HEK293 (cell line): ENCODE results near the gene TBX10.
A peak's percentile ranks its signal among the peaks of the same experiment; 100 is the strongest.

Source experiments
- BCL11B ChIP-seq: fragments of 450-650 bp; formaldehyde crosslinking; IDR thresholded peaks from 2 replicates; pipeline ENCODE4 v1.5.1; 2016; ENCODE audit warnings: low read depth, missing biosample characterization, missing genetic modification characterization
- KLF1 ChIP-seq: fragments of 450-650 bp; formaldehyde crosslinking; IDR thresholded peaks from 2 replicates; pipeline ENCODE4 v1.5.1; 2016; ENCODE audit warnings: missing biosample characterization, missing genetic modification characterization
- KLF10 ChIP-seq: fragments of 450-650 bp; IDR thresholded peaks from 2 replicates; pipeline ENCODE4 v1.5.1; 2018; ENCODE audit warnings: missing biosample characterization, mild to moderate bottlenecking, missing genetic modification characterization
- KLF16 ChIP-seq: fragments of 450-650 bp; formaldehyde crosslinking; IDR thresholded peaks from 2 replicates; pipeline ENCODE4 v1.5.1; 2017; ENCODE audit warnings: missing biosample characterization, missing genetic modification characterization
- KLF17 ChIP-seq: fragments of 450-650 bp; formaldehyde crosslinking; IDR thresholded peaks from 2 replicates; pipeline ENCODE4 v1.5.1; 2016; ENCODE audit warnings: missing biosample characterization, missing genetic modification characterization
- KLF9 ChIP-seq: fragments of 450-650 bp; formaldehyde crosslinking; IDR thresholded peaks from 2 replicates; pipeline ENCODE4 v1.5.1; 2016; ENCODE audit warnings: missing biosample characterization, missing genetic modification characterization, low read depth
- MZF1 ChIP-seq: fragments of 450-650 bp; formaldehyde crosslinking; IDR thresholded peaks from 2 replicates; pipeline ENCODE4 v1.5.1; 2017; ENCODE audit warnings: missing biosample characterization, missing genetic modification characterization, borderline replicate concordance
- PRDM4 ChIP-seq: fragments of 450-650 bp; formaldehyde crosslinking; IDR thresholded peaks from 2 replicates; pipeline ENCODE4 v1.5.1; 2017; ENCODE audit warnings: missing biosample characterization, missing genetic modification characterization
- PRDM6 ChIP-seq: fragments of 450-650 bp; formaldehyde crosslinking; IDR thresholded peaks from 2 replicates; pipeline ENCODE4 v1.5.1; 2017; ENCODE audit warnings: missing biosample characterization, missing genetic modification characterization
- SP2 ChIP-seq: fragments of 450-650 bp; formaldehyde crosslinking; IDR thresholded peaks from 2 replicates; pipeline ENCODE4 v1.5.1; 2016; ENCODE audit warnings: missing biosample characterization, missing genetic modification characterization
- SP7 ChIP-seq: fragments of 450-650 bp; formaldehyde crosslinking; IDR thresholded peaks from 2 replicates; pipeline ENCODE4 v1.5.1; 2016; ENCODE audit warnings: missing biosample characterization, missing genetic modification characterization
- ZBTB10 ChIP-seq: fragments of 450-650 bp; formaldehyde crosslinking; IDR thresholded peaks from 2 replicates; pipeline ENCODE4 v1.5.1; 2016; ENCODE audit warnings: missing biosample characterization, missing genetic modification characterization
- ZBTB26 ChIP-seq: fragments of 450-650 bp; formaldehyde crosslinking; optimal IDR thresholded peaks from 2 replicates; pipeline ENCODE3; 2016; ENCODE audit warnings: missing biosample characterization, mild to moderate bottlenecking, missing genetic modification characterization
- ZBTB48 ChIP-seq: fragments of 450-650 bp; formaldehyde crosslinking; IDR thresholded peaks from 2 replicates; pipeline ENCODE4 v1.5.1; 2016; ENCODE audit warnings: missing biosample characterization, missing genetic modification characterization
- ZFP37 ChIP-seq: fragments of 450-650 bp; formaldehyde crosslinking; IDR thresholded peaks from 2 replicates; pipeline ENCODE4 v1.5.1; 2016; ENCODE audit warnings: missing biosample characterization, missing genetic modification characterization
- ZFP41 ChIP-seq: fragments of 450-650 bp; formaldehyde crosslinking; IDR thresholded peaks from 2 replicates; pipeline ENCODE4 v1.5.1; 2016; ENCODE audit warnings: missing biosample characterization, missing genetic modification characterization, borderline replicate concordance
- ZNF10 ChIP-seq: fragments of 450-650 bp; formaldehyde crosslinking; IDR thresholded peaks from 2 replicates; pipeline ENCODE4 v1.5.1; 2017; ENCODE audit warnings: missing biosample characterization, missing genetic modification characterization
- ZNF157 ChIP-seq: fragments of 450-650 bp; formaldehyde crosslinking; IDR thresholded peaks from 2 replicates; pipeline ENCODE4 v1.5.1; 2016; ENCODE audit warnings: missing biosample characterization, missing genetic modification characterization
- ZNF19 ChIP-seq: fragments of 450-650 bp; formaldehyde crosslinking; IDR thresholded peaks from 2 replicates; pipeline ENCODE4; 2016; ENCODE audit warnings: missing biosample characterization, missing genetic modification characterization, low read depth
- ZNF2 ChIP-seq: fragments of 450-650 bp; formaldehyde crosslinking; IDR thresholded peaks from 2 replicates; pipeline ENCODE4 v1.5.1; 2016; ENCODE audit warnings: missing biosample characterization, missing genetic modification characterization
- ZNF335 ChIP-seq: fragments of 450-650 bp; formaldehyde crosslinking; conservative IDR thresholded peaks from 2 replicates; pipeline ENCODE4 v1.5.1; 2016; ENCODE audit warnings: missing biosample characterization, missing genetic modification characterization
- ZNF354C ChIP-seq: fragments of 450-650 bp; formaldehyde crosslinking; IDR thresholded peaks from 2 replicates; pipeline ENCODE4 v1.5.1; 2016; ENCODE audit warnings: missing biosample characterization, missing genetic modification characterization, low read depth, borderline replicate concordance
- ZNF391 ChIP-seq: fragments of 450-650 bp; formaldehyde crosslinking; IDR thresholded peaks from 2 replicates; pipeline ENCODE4 v1.5.1; 2016; ENCODE audit warnings: low read depth, missing biosample characterization, missing genetic modification characterization, borderline replicate concordance
- ZNF449 ChIP-seq: fragments of 450-650 bp; formaldehyde crosslinking; IDR thresholded peaks from 2 replicates; pipeline ENCODE4 v1.5.1; 2017; ENCODE audit warnings: missing biosample characterization, mild to moderate bottlenecking, missing genetic modification characterization, moderate library complexity
- ZNF544 ChIP-seq: fragments of 450-650 bp; formaldehyde crosslinking; IDR thresholded peaks from 2 replicates; pipeline ENCODE4 v1.5.0; 2017; ENCODE audit warnings: missing biosample characterization, missing genetic modification characterization
- ZNF548 ChIP-seq: fragments of 450-650 bp; formaldehyde crosslinking; IDR thresholded peaks from 2 replicates; pipeline ENCODE4 v1.5.1; 2016; ENCODE audit warnings: missing biosample characterization, missing genetic modification characterization
- ZNF555 ChIP-seq: fragments of 450-650 bp; formaldehyde crosslinking; conservative IDR thresholded peaks from 2 replicates; pipeline ENCODE4 v1.5.1; 2017; ENCODE audit warnings: missing biosample characterization, mild to moderate bottlenecking, missing genetic modification characterization, inconsistent platforms
- ZNF660 ChIP-seq: fragments of 450-650 bp; IDR thresholded peaks from 2 replicates; pipeline ENCODE4 v1.5.1; 2018; ENCODE audit warnings: missing biosample characterization, mild to moderate bottlenecking, missing genetic modification characterization
- ZNF777 ChIP-seq: fragments of 450-650 bp; formaldehyde crosslinking; IDR thresholded peaks from 2 replicates; pipeline ENCODE4 v1.5.1; 2017; ENCODE audit warnings: missing biosample characterization, missing genetic modification characterization, borderline replicate concordance

Gene TBX10

GRCh38 chr11:67630228-67630942 lies 9.2 kb downstream of the TBX10 start (continued):
- TF ChIP-seq PRDM4 (tag by site-specific recombination): no peak
- peak; percentile 71 for TF ChIP-seq ZBTB10 (tag by site-specific recombination)
- TF ChIP-seq ZNF2 (tag by site-specific recombination): peak; percentile 55; the same call in 1 of the 2 replicates
- 0 out of 2 replicates have a peak, but pooled peaks have one; percentile 29 for TF ChIP-seq ZNF777 (tag by site-specific recombination)
- TF ChIP-seq ZNF19: no peak
- TF ChIP-seq ZNF555 (tag by site-specific recombination): no peak
- no peak for TF ChIP-seq ZNF548 (tag by site-specific recombination)
- no peak for TF ChIP-seq ZNF660 (tag by site-specific recombination)
- TF ChIP-seq SP7 (tag by site-specific recombination): peak; percentile 72
- TF ChIP-seq ZNF449 (tag by site-specific recombination): 0 out of 2 replicates have a peak, but pooled peaks have one; percentile 11
- no peak for TF ChIP-seq ZNF157
- peak; percentile 94 for TF ChIP-seq KLF9 (tag by site-specific recombination)
- TF ChIP-seq BCL11B (tag by site-specific recombination): peak; percentile 98
- TF ChIP-seq MZF1 (tag by site-specific recombination): no peak
- no peak for TF ChIP-seq ZBTB48 (tag by site-specific recombination)
- peak; percentile 81 for TF ChIP-seq KLF1 (tag by site-specific recombination)
- no peak for TF ChIP-seq ZFP37 (tag by site-specific recombination)
- TF ChIP-seq KLF10: peak; percentile 94
- no peak for TF ChIP-seq ZNF354C (tag by site-specific recombination)
- peak; percentile 69; the same call in 1 of the 2 replicates for TF ChIP-seq KLF16 (tag by site-specific recombination)
- TF ChIP-seq KLF17 (tag by site-specific recombination): peak; percentile 89
- peak; percentile 52 for TF ChIP-seq SP2 (tag by site-specific recombination)
- peak; percentile 91 for TF ChIP-seq ZNF335
- TF ChIP-seq ZNF544 (tag by site-specific recombination): no peak
- no peak for TF ChIP-seq ZNF10 (tag by site-specific recombination)
- peak; percentile 66 for TF ChIP-seq ZBTB26 (tag by site-specific recombination)
- TF ChIP-seq ZNF391: peak; percentile 42; the same call in 1 of the 2 replicates
- no peak for TF ChIP-seq ZFP41 (tag by site-specific recombination)
- no peak for TF ChIP-seq PRDM6 (tag by site-specific recombination)
